ENCODE results near the gene CLCN7. TPM values are rescaled to one million over a fixed set of nuclear protein-coding genes. Genes with fewer than 3 reads are reported as not detected.
A peak's percentile ranks its signal among the peaks of the same experiment; 100 is the strongest.

CLCN7 gene
- total RNA-seq, 1 donor from 2014 or later = 177 TPM

GRCh38 chr16:1425616-1426370 is 49.0 kb downstream of the CLCN7 start:
- H3K27ac Mint-ChIP-seq (ENCODE audit: unreplicated experiment) = no peak overlapping the region
- TF ChIP-seq CTCF (IDR thresholded peaks at IDR 0.05) = no peak
- H3K4me1 Mint-ChIP-seq (ENCODE audit: unreplicated experiment) = peaks cover 9% of the 10 kb centered on the region
- H3K4me3 Mint-ChIP-seq (ENCODE audit: unreplicated experiment) = no peak overlapping the region
- DNase-seq (ENCODE audit: extremely low spot score, unreplicated experiment) = no peak
- no peaks in the 10 kb centered on the region for H3K27me3 Mint-ChIP-seq (ENCODE audit: unreplicated experiment)
- no peaks in the 10 kb centered on the region for H3K36me3 Mint-ChIP-seq (ENCODE audit: unreplicated experiment)
- no peaks in the 10 kb centered on the region for H3K9me3 Mint-ChIP-seq (ENCODE audit: unreplicated experiment)

- Mint-ChIP-seq H3K27ac (ENCODE audit: unreplicated experiment) (no peak overlapping the region), H3K36me3 (ENCODE audit: unreplicated experiment) (no peaks in the 10 kb centered on the region), H3K4me1 (ENCODE audit: unreplicated experiment) (peaks cover 15% of the 10 kb centered on the region), H3K27me3 (ENCODE audit: unreplicated experiment) (no peaks in the 10 kb centered on the region), H3K4me3 (ENCODE audit: unreplicated experiment) (no peak overlapping the region), H3K9me3 (ENCODE audit: unreplicated experiment) (no peaks in the 10 kb centered on the region)
- no peak for DNase-seq (ENCODE audit: extremely low spot score, unreplicated experiment)
- no peak for TF ChIP-seq CTCF (IDR thresholded peaks at IDR 0.05)
Observed at GRCh38 chr16:1424028-1424427, 50.8 kb downstream of the CLCN7 start.

GRCh38 chr16:1422076-1422475 is 52.8 kb downstream of the CLCN7 start:
- peak overlapping the region; percentile 97 for H3K27ac Mint-ChIP-seq (ENCODE audit: unreplicated experiment)
- H3K9me3 Mint-ChIP-seq (ENCODE audit: unreplicated experiment) = no peaks in the 10 kb centered on the region
- H3K36me3 Mint-ChIP-seq (ENCODE audit: unreplicated experiment) = no peaks in the 10 kb centered on the region
- peak overlapping the region; percentile 94 for H3K4me3 Mint-ChIP-seq (ENCODE audit: unreplicated experiment)
- no peaks in the 10 kb centered on the region for H3K27me3 Mint-ChIP-seq (ENCODE audit: unreplicated experiment)
- DNase-seq (ENCODE audit: extremely low spot score, unreplicated experiment) = no peak
- peaks cover 15% of the 10 kb centered on the region for H3K4me1 Mint-ChIP-seq (ENCODE audit: unreplicated experiment)
- no peak for TF ChIP-seq CTCF (IDR thresholded peaks at IDR 0.05)

GRCh38 chr16:1420111-1420539 is 54.7 kb downstream of the CLCN7 start:
- DNase-seq (ENCODE audit: extremely low spot score, unreplicated experiment) = no peak
- Mint-ChIP-seq H3K27me3 (ENCODE audit: unreplicated experiment) (no peaks in the 10 kb centered on the region), H3K9me3 (ENCODE audit: unreplicated experiment) (no peaks in the 10 kb centered on the region), H3K4me1 (ENCODE audit: unreplicated experiment) (peaks cover 18% of the 10 kb centered on the region), H3K36me3 (ENCODE audit: unreplicated experiment) (no peaks in the 10 kb centered on the region), H3K4me3 (ENCODE audit: unreplicated experiment) (peak overlapping the region; percentile 94), H3K27ac (ENCODE audit: unreplicated experiment) (peak overlapping the region; percentile 50)
- no peak for TF ChIP-seq CTCF (IDR thresholded peaks at IDR 0.05)

GRCh38 chr16:1416521-1416941 is 58.3 kb downstream of the CLCN7 start:
- no peaks in the 10 kb centered on the region for H3K27me3 Mint-ChIP-seq (ENCODE audit: unreplicated experiment)
- H3K27ac Mint-ChIP-seq (ENCODE audit: unreplicated experiment) = peak overlapping the region; percentile 14
- no peak for TF ChIP-seq CTCF (IDR thresholded peaks at IDR 0.05)
- H3K4me3 Mint-ChIP-seq (ENCODE audit: unreplicated experiment) = no peak overlapping the region
- no peaks in the 10 kb centered on the region for H3K36me3 Mint-ChIP-seq (ENCODE audit: unreplicated experiment)
- peaks cover 22% of the 10 kb centered on the region for H3K4me1 Mint-ChIP-seq (ENCODE audit: unreplicated experiment)
- H3K9me3 Mint-ChIP-seq (ENCODE audit: unreplicated experiment) = no peaks in the 10 kb centered on the region
- no peak for DNase-seq (ENCODE audit: extremely low spot score, unreplicated experiment)

Data from osteocyte (in vitro differentiated cells).